Measurements from ENCODE around the gene GPATCH8.

Gene GPATCH8

GRCh38 chr17:44442806-44443205 lies 60.4 kb downstream of the GPATCH8 start:
- no peak for TF ChIP-seq CTCF (IDR thresholded peaks at IDR 0.05; ENCODE audit: low read depth, low read length, missing control alignments)
- no peak for DNase-seq (ENCODE audit: low read depth)
- H3K4me3 ChIP-seq (ENCODE audit: low read depth, low read length): no peak overlapping the region
- in situ Hi-C loops (cut with HindIII; ENCODE audit: low sequenced_read_pairs): no loop called here

GRCh38 chr17:44439168-44439567 lies 64.0 kb downstream of the GPATCH8 start:
- TF ChIP-seq CTCF (IDR thresholded peaks at IDR 0.05; ENCODE audit: low read depth, low read length, missing control alignments): no peak
- H3K4me3 ChIP-seq (ENCODE audit: low read depth, low read length): no peak overlapping the region
- no peak for DNase-seq (ENCODE audit: low read depth)
- in situ Hi-C loops (cut with HindIII; ENCODE audit: low sequenced_read_pairs): loop anchor here (5.0 kb wide), 1 partner anchor 47 kb away; no protein-coding TSS in a partner anchor

DNA sequence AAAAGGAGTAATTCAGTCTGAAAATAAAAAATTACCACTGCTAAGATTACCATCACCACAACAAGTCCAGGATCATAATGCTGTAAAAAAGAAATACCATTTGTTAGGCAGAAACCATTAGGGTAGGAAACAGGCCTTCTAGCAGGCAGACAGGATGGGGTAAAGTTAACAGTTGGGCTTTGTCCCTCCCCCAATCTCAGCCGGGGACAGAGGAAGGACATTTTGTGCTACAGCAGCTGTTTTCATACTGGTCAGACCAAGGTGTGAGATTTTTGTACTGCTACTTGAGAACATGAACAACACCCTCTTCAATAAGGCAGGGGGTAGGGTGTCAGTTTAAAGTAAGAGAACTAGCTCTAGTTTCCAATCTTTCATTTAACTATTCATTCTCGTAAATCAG lies 64.6 kb downstream of the GPATCH8 start:
- in situ Hi-C loops (cut with HindIII; ENCODE audit: low sequenced_read_pairs): loop anchor here (5.0 kb wide), 1 partner anchor 46 kb away; no protein-coding TSS in a partner anchor
- DNase-seq (ENCODE audit: low read depth): no peak
- TF ChIP-seq CTCF (IDR thresholded peaks at IDR 0.05; ENCODE audit: low read depth, low read length, missing control alignments): no peak
- H3K4me3 ChIP-seq (ENCODE audit: low read depth, low read length): no peak overlapping the region

- no peak overlapping the region for H3K4me3 ChIP-seq (ENCODE audit: low read depth, low read length)
- DNase-seq (ENCODE audit: low read depth): no peak
- in situ Hi-C loops (cut with HindIII; ENCODE audit: low sequenced_read_pairs): loop anchor here (5.0 kb wide), 1 partner anchor 44 kb away; no protein-coding TSS in a partner anchor
- no peak for TF ChIP-seq CTCF (IDR thresholded peaks at IDR 0.05; ENCODE audit: low read depth, low read length, missing control alignments)
Observed at GRCh38 chr17:44436336-44436735, 66.9 kb downstream of the GPATCH8 start.

GRCh38 chr17:44432254-44433157 lies 70.7 kb downstream of the GPATCH8 start:
- TF ChIP-seq CTCF (IDR thresholded peaks at IDR 0.05; ENCODE audit: low read depth, low read length, missing control alignments): no peak
- no peak for DNase-seq (ENCODE audit: low read depth)
- H3K4me3 ChIP-seq (ENCODE audit: low read depth, low read length): no peak overlapping the region
- in situ Hi-C loops (cut with HindIII; ENCODE audit: low sequenced_read_pairs): no loop called here

- no peak for DNase-seq (ENCODE audit: low read depth)
- TF ChIP-seq CTCF (IDR thresholded peaks at IDR 0.05; ENCODE audit: low read depth, low read length, missing control alignments): no peak
- H3K4me3 ChIP-seq (ENCODE audit: low read depth, low read length): no peak overlapping the region
- in situ Hi-C loops (cut with HindIII; ENCODE audit: low sequenced_read_pairs): no loop called here
Observed at GRCh38 chr17:44424828-44425461, 78.3 kb downstream of the GPATCH8 start.
